ENCODE data around the gene LRCOL1.

LRCOL1 gene

GRCh38 chr12:132619071-132619385 is 8.6 kb upstream of the LRCOL1 start:
- DNase-seq (ENCODE audit: low spot score), result no peak

- no peak for DNase-seq (ENCODE audit: low spot score)
Observed at GRCh38 chr12:132618683-132619043, 8.3 kb upstream of the LRCOL1 start, which contains the start of gene P2RX2. TSS of gene P2RX2 (plus strand) at chr12:132618776. CDS start at chr12:132618817, 41 bp downstream.

- DNase-seq (ENCODE audit: low spot score), result no peak
Observed at GRCh38 chr12:132617822-132618682, 7.7 kb upstream of the LRCOL1 start.

GRCh38 chr12:132617135-132617701 is 6.8 kb upstream of the LRCOL1 start:
- no peak for DNase-seq (ENCODE audit: low spot score)

- no peak for DNase-seq (ENCODE audit: low spot score)
Observed at GRCh38 chr12:132615579-132616038, 5.2 kb upstream of the LRCOL1 start.

GRCh38 chr12:132614861-132615578 is 4.6 kb upstream of the LRCOL1 start:
- peak; percentile 83 for DNase-seq (ENCODE audit: low spot score)

- no peak for DNase-seq (ENCODE audit: low spot score)
Observed at GRCh38 chr12:132614029-132614428, 3.6 kb upstream of the LRCOL1 start.

- DNase-seq (ENCODE audit: low spot score), result no peak
Observed at GRCh38 chr12:132611620-132612019, 1.2 kb upstream of the LRCOL1 start.

GRCh38 chr12:132610866-132611602 is 652 bp upstream of the LRCOL1 start:
- DNase-seq (ENCODE audit: low spot score), result no peak

DNA sequence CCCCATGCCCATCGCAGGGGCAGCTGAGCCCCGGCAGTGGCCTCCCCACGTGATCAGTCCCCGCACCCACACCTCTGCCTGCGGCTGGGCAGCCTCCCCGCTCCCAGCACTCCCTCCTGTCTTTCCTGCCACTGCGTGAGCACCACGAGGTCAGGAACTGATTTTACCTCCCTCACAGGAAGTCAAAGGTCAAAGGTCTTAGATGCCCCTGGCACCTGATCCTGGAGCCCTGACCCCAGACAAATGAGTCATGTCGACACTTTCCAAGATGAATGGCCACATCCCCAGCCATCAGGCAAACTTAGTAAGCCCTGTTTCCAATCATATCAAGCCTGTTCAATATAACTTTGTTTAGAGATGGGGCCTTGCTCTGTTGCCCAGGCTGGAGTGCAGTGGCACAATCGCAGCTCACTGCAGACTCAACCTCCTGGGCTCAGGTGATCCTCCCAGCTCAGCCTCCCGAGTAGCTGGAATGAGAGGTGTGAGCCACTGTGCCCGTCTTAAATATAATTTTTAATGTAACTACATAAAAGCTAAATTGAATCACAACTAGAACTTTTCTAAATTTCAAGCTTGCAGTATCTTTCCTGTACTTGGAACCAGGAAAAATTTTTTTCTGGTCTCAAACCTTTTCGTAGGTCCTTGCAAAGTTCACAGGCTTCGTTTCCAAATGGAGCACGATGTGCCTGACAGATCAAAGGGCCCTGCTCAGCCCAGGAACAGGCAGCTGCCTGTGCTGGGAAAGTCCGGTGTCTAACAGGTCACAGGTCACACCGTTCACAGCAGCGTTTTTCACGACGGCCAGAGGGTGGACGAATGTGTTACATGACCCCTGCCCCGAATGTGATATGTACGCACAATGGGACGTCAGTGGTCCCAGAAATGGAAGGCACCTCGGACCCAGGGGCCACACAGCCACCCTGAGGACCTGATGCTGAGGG is 1.9 kb downstream of the LRCOL1 start:
- no peak for DNase-seq (ENCODE audit: low spot score)

DNA sequence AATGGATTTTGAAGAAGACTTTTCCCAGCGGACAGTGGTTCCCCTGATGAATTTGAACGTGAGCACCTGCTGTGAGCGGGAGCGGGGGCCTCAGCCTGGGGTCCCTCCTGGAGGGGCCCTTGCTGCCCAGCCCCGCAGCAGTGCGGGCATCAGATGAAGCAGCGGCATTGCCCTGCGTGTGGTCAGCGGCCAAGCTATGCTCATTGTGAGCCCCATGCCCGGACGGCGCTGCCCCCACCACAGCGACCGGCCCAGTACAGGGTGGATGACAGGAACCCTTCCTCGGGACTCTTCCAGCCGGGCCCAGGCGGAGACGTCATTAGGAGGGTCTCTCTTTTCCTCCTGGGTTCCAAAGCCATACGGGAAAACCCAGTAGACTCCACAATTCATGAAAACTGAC is 3.5 kb downstream of the LRCOL1 start:
- DNase-seq (ENCODE audit: low spot score), result no peak

- no peak for DNase-seq (ENCODE audit: low spot score)
Observed at GRCh38 chr12:132606466-132606865, 3.9 kb downstream of the LRCOL1 start.

DNA sequence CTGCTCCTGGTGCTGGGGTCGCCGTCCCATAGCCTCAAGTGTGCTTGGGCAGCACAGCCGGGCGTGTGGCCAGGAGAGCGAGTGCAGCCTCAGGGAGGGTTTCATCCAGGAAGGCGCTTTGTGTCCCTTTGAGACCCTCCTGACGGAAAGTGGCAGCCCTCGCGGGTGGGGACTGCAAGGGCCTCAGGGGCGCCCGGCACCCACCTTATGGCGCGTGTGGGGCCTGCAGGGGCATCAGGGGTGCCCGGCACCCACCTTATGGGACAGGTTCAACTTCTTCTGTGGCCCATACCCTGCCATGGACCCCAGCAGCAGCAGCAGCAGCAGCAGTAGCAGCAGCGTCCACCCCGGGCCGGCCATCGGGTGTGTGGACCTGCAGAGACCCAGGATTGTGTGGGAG is 4.5 kb downstream of the LRCOL1 start:
- no peak for DNase-seq (ENCODE audit: low spot score)

GRCh38 chr12:132604668-132605441 is 5.5 kb downstream of the LRCOL1 start:
- no peak for DNase-seq (ENCODE audit: low spot score)

DNA sequence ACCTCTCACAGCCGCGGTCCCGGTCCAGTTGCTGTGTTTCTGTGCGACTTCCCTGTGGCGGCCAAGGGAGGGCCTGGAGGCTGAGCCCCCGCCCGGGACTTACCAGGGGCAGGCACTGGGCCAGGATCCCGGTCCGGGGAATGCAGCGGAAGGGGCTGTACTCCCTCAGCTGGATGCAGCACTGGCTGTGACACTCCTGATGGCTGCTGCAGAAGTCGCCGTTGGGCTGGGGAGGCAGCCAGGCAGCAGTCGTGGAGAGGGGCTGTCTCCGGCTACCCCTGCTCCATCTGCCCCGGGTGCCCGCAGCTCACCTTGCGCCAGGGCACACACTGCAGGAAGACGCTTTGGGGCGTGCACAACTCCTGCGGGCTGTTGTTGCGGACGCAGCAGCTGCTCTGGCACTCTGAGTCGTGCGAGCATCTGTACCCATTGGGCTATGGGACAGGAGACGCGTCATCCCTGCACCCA is 6.2 kb downstream of the LRCOL1 start:
- DNase-seq (ENCODE audit: low spot score), result no peak

DNA sequence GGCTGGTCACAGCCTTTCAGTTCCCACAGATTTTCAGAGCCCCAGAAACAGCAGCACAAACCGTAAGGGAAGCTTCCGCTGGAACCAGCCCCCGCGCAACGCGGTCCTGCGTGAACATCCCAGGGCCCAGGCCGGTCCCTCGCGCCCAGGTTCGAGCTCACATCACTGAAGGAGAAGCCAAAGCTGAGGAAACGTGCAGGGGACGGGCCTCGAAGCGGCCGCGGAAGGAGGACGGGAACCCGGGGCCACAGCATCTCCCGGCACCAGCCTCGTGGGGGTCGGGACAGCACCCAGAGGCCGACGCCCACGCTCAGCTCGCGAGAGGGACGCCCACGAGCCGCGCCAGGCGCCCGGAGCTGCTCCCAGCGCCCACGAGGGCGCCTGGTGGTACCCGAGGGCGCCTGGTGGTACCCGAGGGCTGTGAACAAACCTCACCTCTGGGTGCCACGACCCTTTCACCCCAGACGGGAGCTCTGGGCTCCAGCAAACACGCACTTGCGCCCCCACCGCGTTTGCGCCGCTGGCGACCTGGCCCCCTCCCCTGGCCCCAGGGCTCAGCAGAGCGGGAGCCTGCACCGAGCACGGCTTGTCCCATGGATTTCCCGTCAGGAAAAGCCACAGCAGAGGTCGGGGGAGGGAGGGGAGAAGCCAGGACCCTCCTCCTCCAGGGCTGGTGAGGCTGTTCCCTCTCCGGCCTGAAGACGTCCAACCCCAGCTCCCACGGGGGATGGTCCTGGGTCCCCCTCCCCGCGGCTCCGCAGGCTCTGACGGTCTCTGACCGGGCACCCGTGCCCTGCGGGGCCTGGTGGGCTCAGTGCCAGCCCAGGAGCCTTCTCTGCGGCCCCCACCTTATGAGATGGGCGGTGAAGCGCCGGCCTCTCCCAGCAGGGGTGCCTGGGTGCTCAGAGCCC is 6.9 kb downstream of the LRCOL1 start:
- DNase-seq (ENCODE audit: low spot score), result no peak

DNA sequence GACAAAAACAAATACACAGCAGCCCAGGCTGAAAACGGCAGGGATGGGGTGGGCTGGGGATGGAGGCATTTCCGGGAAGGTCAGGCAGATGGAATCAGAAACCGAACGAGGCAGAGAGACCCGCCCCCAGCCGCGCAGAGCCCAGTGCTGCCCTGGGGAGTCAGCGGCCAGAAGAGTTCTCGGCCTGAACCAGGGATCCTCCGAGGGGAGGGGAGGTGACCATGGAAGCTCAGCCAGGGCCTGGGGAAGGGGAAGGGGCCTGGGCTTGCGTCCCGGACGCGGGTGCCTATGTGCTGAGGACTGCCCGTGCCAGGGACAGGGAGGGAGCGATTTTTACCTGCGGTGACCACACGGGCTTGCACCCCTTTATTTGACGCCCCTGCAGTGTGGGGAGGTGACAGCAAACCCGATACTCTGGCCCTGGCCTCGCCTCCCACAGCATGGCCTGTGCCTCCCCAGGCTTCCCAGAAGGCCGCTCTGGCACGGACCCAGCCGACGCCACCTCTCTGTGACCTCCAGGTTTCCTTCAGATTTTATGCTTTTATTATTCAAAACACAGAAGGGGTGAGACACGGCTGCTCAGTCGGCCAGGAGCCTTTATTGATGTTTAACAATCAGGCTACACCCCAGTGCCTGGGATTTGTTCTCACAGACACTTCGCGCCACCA is 7.7 kb downstream of the LRCOL1 start:
- no peak for DNase-seq (ENCODE audit: low spot score)

DNA sequence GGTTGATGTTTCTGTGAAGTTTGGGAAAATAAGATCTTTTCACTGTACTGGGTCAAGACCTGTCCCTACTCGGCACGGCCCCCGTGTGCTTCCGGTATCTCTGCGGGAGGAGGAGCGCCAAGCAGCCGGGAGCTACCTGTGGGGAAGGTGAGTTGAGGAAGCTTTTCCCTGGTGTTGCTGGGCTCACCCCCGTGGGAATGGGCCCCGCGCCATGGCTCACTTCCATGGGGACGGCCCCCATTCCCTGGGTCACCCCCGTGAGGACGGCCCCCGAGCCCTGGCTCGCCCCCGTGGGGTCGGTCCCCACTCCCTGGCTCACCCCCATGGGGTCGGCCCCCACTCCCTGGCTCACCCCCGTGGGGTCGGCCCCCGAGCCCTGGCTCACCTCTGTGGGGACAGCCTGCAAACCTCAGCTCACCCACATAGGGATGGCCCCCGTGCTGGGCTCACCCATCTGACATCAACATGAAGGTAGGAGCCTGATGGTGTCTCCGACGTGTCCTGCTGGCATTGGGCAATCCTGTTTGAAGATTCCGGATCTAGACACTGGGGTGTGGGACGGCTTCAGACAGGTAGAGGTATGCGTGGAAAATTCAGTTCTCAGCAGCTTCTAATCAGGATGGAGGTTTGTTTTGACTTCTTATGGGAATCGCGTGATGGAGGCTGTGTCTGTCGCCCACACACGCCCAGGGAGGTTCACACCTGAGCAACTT is 9.1 kb downstream of the LRCOL1 start:
- DNase-seq (ENCODE audit: low spot score), result no peak

Data from kidney capillary endothelial cell (primary cell).